GM20431 (cell line): ENCODE measurements around the gene SNX22.

ENCODE experiments used
- in situ Hi-C: fragments of 300-500 bp; cut with MseI, MboI; formaldehyde crosslinking; loops from one replicate; pipeline ENCODE4 v1.15.0; 2020; ENCODE audit warnings: low sequenced_read_pairs; ENCODE audit not compliant: unreplicated experiment

The SNX22 gene

GRCh38 chr15:64133623-64134344, 17.7 kb upstream of the SNX22 start:
- in situ Hi-C loops: no loop called here

- in situ Hi-C loops: no loop called here
Measured at GRCh38 chr15:64134345-64134829, 17.1 kb upstream of the SNX22 start.

- in situ Hi-C loops: no loop called here
Measured at GRCh38 chr15:64136347-64136746, 15.2 kb upstream of the SNX22 start.

GRCh38 chr15:64137226-64137833, 14.2 kb upstream of the SNX22 start:
- in situ Hi-C loops: no loop called here

GRCh38 chr15:64138331-64138941, 13.1 kb upstream of the SNX22 start:
- in situ Hi-C loops: no loop called here

- in situ Hi-C loops: no loop called here
Measured at GRCh38 chr15:64141798-64142512, 9.6 kb upstream of the SNX22 start.

- in situ Hi-C loops: no loop called here
Measured at GRCh38 chr15:64143276-64143675, 8.3 kb upstream of the SNX22 start.

- in situ Hi-C loops: no loop called here
Measured at GRCh38 chr15:64144192-64144564, 7.4 kb upstream of the SNX22 start.

- in situ Hi-C loops: no loop called here
Measured at GRCh38 chr15:64144565-64145281, 6.8 kb upstream of the SNX22 start.

GRCh38 chr15:64146041-64146440, 5.5 kb upstream of the SNX22 start:
- in situ Hi-C loops: no loop called here

- in situ Hi-C loops: no loop called here
Measured at GRCh38 chr15:64146520-64146884, 5.0 kb upstream of the SNX22 start.

GRCh38 chr15:64146885-64147681, 4.4 kb upstream of the SNX22 start:
- in situ Hi-C loops: no loop called here

GRCh38 chr15:64148168-64148567, 3.4 kb upstream of the SNX22 start:
- in situ Hi-C loops: no loop called here

GRCh38 chr15:64148581-64148980, 3.0 kb upstream of the SNX22 start:
- in situ Hi-C loops: no loop called here

GRCh38 chr15:64149424-64149823, 2.1 kb upstream of the SNX22 start:
- in situ Hi-C loops: no loop called here

- in situ Hi-C loops: no loop called here
Measured at GRCh38 chr15:64149893-64150578, 1.5 kb upstream of the SNX22 start.

- in situ Hi-C loops: no loop called here
Measured at GRCh38 chr15:64152507-64153387, 1.2 kb downstream of the SNX22 start.
